ENCODE measurements around the gene KIRREL3.

DNA sequence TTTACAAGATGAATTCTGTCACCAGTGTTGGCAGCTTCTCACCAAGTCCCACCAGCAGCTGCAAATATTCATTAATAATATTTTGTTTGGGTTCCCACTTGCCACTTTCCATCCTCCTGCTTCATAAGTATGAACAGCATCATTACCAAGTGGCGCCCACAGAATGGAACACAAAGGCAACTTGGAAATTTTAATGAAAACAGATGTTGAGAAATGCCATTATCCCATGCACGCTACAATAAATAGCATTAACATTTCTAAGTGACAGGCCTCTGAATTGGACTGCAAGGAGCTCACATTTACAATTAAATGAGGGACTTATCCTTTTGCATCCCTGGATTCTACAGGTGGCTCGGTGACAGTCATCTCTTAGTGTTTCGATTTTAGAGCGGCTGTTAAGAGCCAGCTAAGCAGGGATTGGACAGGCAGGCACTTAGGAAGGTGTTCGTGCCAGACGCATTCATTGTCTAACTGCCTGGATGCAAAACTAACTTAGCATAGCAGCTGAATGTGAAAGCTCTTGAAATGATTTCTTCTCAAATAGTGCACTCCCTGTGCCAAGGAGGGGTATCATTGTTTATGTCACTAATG, 170.3 kb downstream of the KIRREL3 start:
- TF ChIP-seq POLR2AphosphoS5 (IDR thresholded peaks at IDR 0.05; ENCODE audit: low read depth, low read length): no peak
- TF ChIP-seq TAF1 (IDR thresholded peaks at IDR 0.05; ENCODE audit: low read depth, low read length): no peak
- no peak for TF ChIP-seq POLR2A (IDR thresholded peaks at IDR 0.05; ENCODE audit: low read depth, low read length)
- TF ChIP-seq POU2F2 (IDR thresholded peaks at IDR 0.05; ENCODE audit: low read depth, low read length): no peak
- no peak for TF ChIP-seq PAX5 (IDR thresholded peaks at IDR 0.05; ENCODE audit: insufficient read depth, low read length, severe bottlenecking)
- TF ChIP-seq SPI1 (IDR thresholded peaks at IDR 0.05; ENCODE audit: low read depth, low read length): no peak
